Pancreas (tissue), 10 donors: ENCODE measurements around the gene GALNT5. TPM values are rescaled to one million over a fixed set of nuclear protein-coding genes. Genes with fewer than 3 reads are reported as not detected.

Experiments used
- ATAC-seq, 4 donors: fragments of 200-7000 bp; cut with Tn5 transposase; one replicate each; pipeline versions ENCODE4 v1.8.0 to v1.9.1; 2020; ENCODE audit warnings: mild to moderate bottlenecking in 4 of 4, moderate library complexity in 4 of 4
- DNase-seq, 6 donors: peaks; one replicate each; pipeline ENCODE4 v3.0.0-alpha.2; 2020
- FAIRE-seq: peaks from 2 replicates; lab custom pipeline; 2012; peaks lifted over from hg19 to GRCh38; lab: Jason Lieb, UNC
- H3K27ac ChIP-seq, 4 donors: fragments of 200-600 bp; sonication (generic); 1 replicate in 3 of 4; 2 replicates in 1 of 4; pipeline versions ENCODE4 v1.5.0 to v1.8.0; 2020
- H3K27me3 ChIP-seq, 4 donors: fragments of 200-600 bp; one replicate each; pipeline ENCODE4 v1.8.0; 2021
- H3K36me3 ChIP-seq, 3 donors: fragments of 200-600 bp; sonication (generic) in 1 of 3; one replicate each; pipeline versions ENCODE4 v1.5.0 to v1.8.0; 2020 to 2021
- H3K4me1 ChIP-seq, 3 donors: fragments of 200-600 bp; one replicate each; pipeline ENCODE4 v1.8.0; 2021
- H3K4me3 ChIP-seq, 4 donors: fragments of 200-600 bp; sonication (generic) in 2 of 4; one replicate each; pipeline versions ENCODE4 v1.5.0 to v1.8.0; 2020 to 2021
- H3K9me3 ChIP-seq, 4 donors: fragments of 200-600 bp; one replicate each; pipeline ENCODE4 v1.8.0; 2021
- CTCF ChIP-seq, 4 donors: fragments of 200-600 bp; sonication (generic) in 3 of 4; IDR thresholded peaks; one replicate each; pipeline versions ENCODE4 v1.5.0 to v1.8.0; 2021; ENCODE audit warnings: antibody characterized with exemption in 4 of 4
- WGBS, 2 donors: extraction: QIAGEN DNeasy Blood & Tissue Kit; methylation state at CpG; one replicate each; pipeline ENCODE4 v1.1.7; 2013; 5-methylcytosine and 5-hydroxymethylcytosine counted together
- intact Hi-C, 3 donors: fragments of 100-400 bp; cut with DNase I; formaldehyde crosslinking; loops; one replicate each; pipeline versions ENCODE4 v1.11.1 to v1.14.2; 2022
- polyA plus RNA-seq, 2 donors: library from polyadenylated mRNA; stranded (reverse); fragments of 200-250 nt; gene quantifications; one replicate each; pipeline ENCODE4 v1.2.3, GENCODE V29; 2013
- total RNA-seq, 6 donors: library from RNA; stranded (reverse); fragmentation: NEBNext Ultra II Directional in 4 of 6; extraction: Animal tissue kit (Norgen Biotek cat#: 25700) in 4 of 6; gene quantifications; one replicate each; pipeline versions ENCODE4 v1.2.1 to v1.2.4, GENCODE V29; 2021 to 2023
- donor health status: healthy with polysubstance abuse.
- donor health status: DM: no; HTN: no; CAD: no; lungs with moderate emphysema.
- donor health status: DM: no; HTN: no; CAD: no.
- donor health status: control.
- donor health status: control.
- donor health status: Bipolar disorder and iron deficiency.
- donor health status: DM: yes; HTN: yes; CAD: no.
- donor health status: DM: no; HTN: no; CAD: no.
- donor health status: DM: no; HTN: no; CAD: no.
- donor health status: DM: yes; HTN: yes; CAD: no.

GALNT5 gene
- total and polyA plus RNA-seq, 8 donors = 0.08 to 0.60 (median 0.16) TPM; not detected in 2

GRCh38 chr2:157238296-157238695, 19.2 kb upstream of the GALNT5 start:
- FAIRE-seq (no peak), ATAC-seq (no peak), DNase-seq (no peak)
- Histone ChIP-seq H3K4me3 (no peak overlapping the region), H3K9me3 (no peaks in the 10 kb centered on the region), H3K27ac (no peak overlapping the region), H3K27me3 (no peaks in the 10 kb centered on the region), H3K36me3 (no peaks in the 10 kb centered on the region), H3K4me1 (no peaks in the 10 kb centered on the region)
- WGBS, 2 donors = 62 to 66% methylated on average over 3 of the region's 3 CpGs
- intact Hi-C loops = no loop called here
- no peak for TF ChIP-seq CTCF (IDR thresholded peaks at IDR 0.05)

GRCh38 chr2:157244691-157245090, 12.8 kb upstream of the GALNT5 start:
- FAIRE-seq (no peak), ATAC-seq (no peak), DNase-seq (no peak)
- no peak for TF ChIP-seq CTCF (IDR thresholded peaks at IDR 0.05)
- Histone ChIP-seq H3K4me3 (no peak overlapping the region), H3K4me1 (no peaks in the 10 kb centered on the region), H3K36me3 (no peaks in the 10 kb centered on the region), H3K9me3 (no peaks in the 10 kb centered on the region), H3K27me3 (no peaks in the 10 kb centered on the region), H3K27ac (no peak overlapping the region)
- 57 to 63% methylated on average over 4 of the region's 4 CpGs for WGBS, 2 donors
- intact Hi-C loops = no loop called here

- H3K4me1 ChIP-seq = no peaks in the 10 kb centered on the region
- H3K27me3 ChIP-seq = no peaks in the 10 kb centered on the region
- H3K4me3 ChIP-seq = no peak overlapping the region
- no peak for TF ChIP-seq CTCF (IDR thresholded peaks at IDR 0.05)
- H3K9me3 ChIP-seq = no peaks in the 10 kb centered on the region
- intact Hi-C loops = no loop called here
- 49 to 50% methylated on average over 4 of the region's 4 CpGs for WGBS, 2 donors
- DNase-seq = no peak
- no peaks in the 10 kb centered on the region for H3K36me3 ChIP-seq
- ATAC-seq = no peak
- no peak for FAIRE-seq
- no peak overlapping the region for H3K27ac ChIP-seq
These were observed 12.2 kb upstream of the GALNT5 start for GRCh38 chr2:157245144-157245840.

- Histone ChIP-seq H3K4me3 (no peak overlapping the region), H3K36me3 (no peaks in the 10 kb centered on the region), H3K27ac (peak overlapping the region in 2 of 4 donors; percentile 24), H3K4me1 (no peaks in the 10 kb centered on the region), H3K27me3 (no peaks in the 10 kb centered on the region), H3K9me3 (no peaks in the 10 kb centered on the region)
- FAIRE-seq = no peak
- intact Hi-C loops = no loop called here
- peak in 2 of 4 donors; percentile 66 to 72 for ATAC-seq
- no peak for DNase-seq
- WGBS, 2 donors = 54 to 55% methylated on average over 7 of the region's 7 CpGs
- TF ChIP-seq CTCF (IDR thresholded peaks at IDR 0.05) = no peak
These were observed 11.4 kb upstream of the GALNT5 start for GRCh38 chr2:157245846-157246764.
